ENCODE measurements around the gene CDK9.

DNA sequence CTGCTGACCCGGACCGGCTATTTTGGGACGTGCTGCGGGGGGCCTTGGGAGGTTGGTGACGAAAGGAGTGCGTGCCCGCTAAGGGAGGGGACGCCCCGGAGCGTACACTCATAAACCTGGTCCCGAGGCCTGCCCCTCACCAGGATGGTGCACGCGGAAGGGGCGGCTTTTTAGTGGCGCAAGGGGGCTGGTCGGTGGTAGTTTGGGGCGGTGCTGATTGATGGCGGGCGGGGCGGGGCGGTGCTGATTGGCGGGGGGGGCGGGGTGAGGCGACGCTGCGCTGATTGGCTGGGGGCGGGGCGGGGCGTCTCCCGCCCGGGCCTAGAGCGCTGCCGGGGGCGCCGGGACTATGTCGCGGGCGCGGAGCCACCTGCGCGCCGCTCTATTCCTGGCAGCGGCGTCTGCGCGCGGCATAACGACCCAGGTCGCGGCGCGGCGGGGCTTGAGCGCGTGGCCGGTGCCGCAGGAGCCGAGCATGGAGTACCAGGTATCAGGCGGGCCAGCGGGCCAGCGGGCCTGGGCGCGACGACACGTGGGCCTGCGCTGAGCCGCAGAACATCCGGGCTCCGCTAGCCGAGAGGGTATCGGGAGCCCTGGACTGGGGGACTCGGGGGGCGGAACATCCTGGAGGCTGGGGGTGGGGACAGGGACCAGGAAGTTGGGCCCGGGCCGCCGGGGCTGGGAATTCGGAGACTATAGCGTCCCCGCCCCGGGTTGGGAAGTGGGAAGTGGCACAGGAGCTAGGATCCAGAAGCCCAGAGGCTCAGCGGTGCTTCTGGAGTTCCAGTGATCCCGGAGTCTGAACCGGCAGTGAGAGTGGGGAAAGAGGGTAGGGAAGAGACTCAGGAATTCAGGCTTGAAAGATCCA, 17.0 kb downstream of the CDK9 start, which contains the start of gene FPGS:
- peak; percentile 39 for TF ChIP-seq POLR2A (IDR thresholded peaks at IDR 0.05)
- TF ChIP-seq CTCF (IDR thresholded peaks at IDR 0.05) = no peak
